ENCODE data around the gene CDYL.
A peak's percentile ranks its signal among the peaks of the same experiment; 100 is the strongest.

CDYL gene

GRCh38 chr6:4776131-4776492, at the start of gene CDYL:
TSS of gene CDYL (plus strand) at chr6:4776404. CDS start at chr6:4776784, 380 bp downstream.
- peak; percentile 57 for DNase-seq (ENCODE audit: low read depth)
- in situ Hi-C loops (cut with HindIII; ENCODE audit: low sequenced_read_pairs), result no loop called here
- no peak for TF ChIP-seq CTCF (IDR thresholded peaks at IDR 0.05; ENCODE audit: low read depth, low read length, missing control alignments)
- H3K4me3 ChIP-seq (ENCODE audit: low read depth, low read length), result peak within 1 kb of the TSS; percentile 58

GRCh38 chr6:4726645-4727044, 49.6 kb upstream of the CDYL start:
- DNase-seq (ENCODE audit: low read depth), result no peak
- no peak overlapping the region for H3K4me3 ChIP-seq (ENCODE audit: low read depth, low read length)
- no peak for TF ChIP-seq CTCF (IDR thresholded peaks at IDR 0.05; ENCODE audit: low read depth, low read length, missing control alignments)
- in situ Hi-C loops (cut with HindIII; ENCODE audit: low sequenced_read_pairs), result no loop called here

GRCh38 chr6:4727217-4727616, 49.0 kb upstream of the CDYL start:
- DNase-seq (ENCODE audit: low read depth), result no peak
- in situ Hi-C loops (cut with HindIII; ENCODE audit: low sequenced_read_pairs), result no loop called here
- no peak overlapping the region for H3K4me3 ChIP-seq (ENCODE audit: low read depth, low read length)
- TF ChIP-seq CTCF (IDR thresholded peaks at IDR 0.05; ENCODE audit: low read depth, low read length, missing control alignments), result no peak

GRCh38 chr6:4727671-4728435, 48.4 kb upstream of the CDYL start:
- in situ Hi-C loops (cut with HindIII; ENCODE audit: low sequenced_read_pairs), result no loop called here
- H3K4me3 ChIP-seq (ENCODE audit: low read depth, low read length), result no peak overlapping the region
- TF ChIP-seq CTCF (IDR thresholded peaks at IDR 0.05; ENCODE audit: low read depth, low read length, missing control alignments), result no peak
- no peak for DNase-seq (ENCODE audit: low read depth)

- no peak for TF ChIP-seq CTCF (IDR thresholded peaks at IDR 0.05; ENCODE audit: low read depth, low read length, missing control alignments)
- H3K4me3 ChIP-seq (ENCODE audit: low read depth, low read length), result no peak overlapping the region
- no peak for DNase-seq (ENCODE audit: low read depth)
- in situ Hi-C loops (cut with HindIII; ENCODE audit: low sequenced_read_pairs), result no loop called here
These were observed 47.8 kb upstream of the CDYL start for GRCh38 chr6:4728436-4728769.

GRCh38 chr6:4728926-4729325, 47.3 kb upstream of the CDYL start:
- H3K4me3 ChIP-seq (ENCODE audit: low read depth, low read length), result no peak overlapping the region
- TF ChIP-seq CTCF (IDR thresholded peaks at IDR 0.05; ENCODE audit: low read depth, low read length, missing control alignments), result no peak
- DNase-seq (ENCODE audit: low read depth), result no peak
- in situ Hi-C loops (cut with HindIII; ENCODE audit: low sequenced_read_pairs), result no loop called here

Measured in astrocyte of the cerebellum (primary cell).